SK-N-SH (cell line): ENCODE results near the gene ISLR. TPM values are rescaled to one million over a fixed set of nuclear protein-coding genes. Genes with fewer than 3 reads are reported as not detected.

Experiments
- CTCF ChIA-PET: fragments of 300-600, 350-600 bp; formaldehyde crosslinking; extraction: SDS; loops from one replicate; lab custom pipeline; 2021; lab: Yijun Ruan, JAX
- POLR2A ChIA-PET: fragments of 350-600 bp; sonication (Branson Sonifier 250); formaldehyde crosslinking; extraction: SDS; loops from one replicate; lab custom pipeline; 2020; ENCODE audit warnings: antibody characterized with exemption, inconsistent platforms; lab: Yijun Ruan, JAX
- DNase-seq: peaks from one replicate; pipeline ENCODE4 v3.0.0; 2012
- H2AFZ ChIP-seq: fragments of 200-600 bp; sonication (generic); 2 replicates; pipeline ENCODE4 v1.8.1; 2016; ENCODE audit warnings: antibody characterized with exemption, mild to moderate bottlenecking, low read depth
- H3F3A ChIP-seq: fragments of 200-600 bp; sonication (generic); replicated peaks from 2 replicates; pipeline ENCODE3; 2016; ENCODE audit warnings: antibody characterized with exemption, mild to moderate bottlenecking; ENCODE audit not compliant: insufficient read depth
- H3K27ac ChIP-seq, 2 experiments: fragments of 200-500 bp in 1 of 2; fragments of 200-600 bp in 1 of 2; sonication (Bioruptor generic) in 1 of 2; sonication (generic), shearing (Covaris generic) in 1 of 2; 2 replicates each; pipeline versions ENCODE4 v1.5.1 to v1.6.1; 2014 to 2016; ENCODE audit warnings: low read depth in 2 of 2, inconsistent platforms in 1 of 2, low read length in 1 of 2, mild to moderate bottlenecking in 1 of 2, mixed read lengths in 1 of 2
- H3K27me3 ChIP-seq: fragments of 200-600 bp; sonication (generic), shearing (Covaris generic); 2 replicates; pipeline ENCODE4 v1.6.1; 2016; ENCODE audit warnings: mixed run types; ENCODE audit not compliant: insufficient read depth
- H3K36me3 ChIP-seq, 2 experiments: fragments of 200-500 bp in 1 of 2; fragments of 200-600 bp in 1 of 2; sonication (Bioruptor generic) in 1 of 2; sonication (generic) in 1 of 2; replicated peaks in 1 of 2; 2 replicates each; pipeline versions ENCODE3 to v1.5.1; 2014 to 2016; ENCODE audit warnings: low read length in 1 of 2, mild to moderate bottlenecking in 1 of 2; ENCODE audit not compliant: insufficient read depth in 2 of 2, control insufficient read depth in 1 of 2
- H3K4me1 ChIP-seq, 2 experiments: fragments of 200-500 bp in 1 of 2; fragments of 200-600 bp in 1 of 2; sonication (Bioruptor generic) in 1 of 2; sonication (generic), shearing (Covaris generic) in 1 of 2; 2 replicates each; pipeline versions ENCODE4 v1.5.1 to v1.6.1; 2014 to 2016; ENCODE audit warnings: low read depth in 1 of 2, low read length in 1 of 2, mixed run types in 1 of 2; ENCODE audit not compliant: insufficient read depth in 2 of 2, control insufficient read depth in 1 of 2
- H3K4me2 ChIP-seq: fragments of 200-600 bp; sonication (generic), shearing (Covaris generic); 2 replicates; pipeline ENCODE4 v1.6.1; 2017; ENCODE audit warnings: mixed run types
- H3K4me3 ChIP-seq, 2 experiments: fragments of 200-500 bp in 1 of 2; fragments of 200-600 bp in 1 of 2; sonication (Bioruptor generic) in 1 of 2; sonication (generic), shearing (Covaris generic) in 1 of 2; 2 replicates each; pipeline versions ENCODE4 v1.5.1 to v1.8.1; 2014 to 2016; ENCODE audit warnings: low read depth in 2 of 2, inconsistent platforms in 1 of 2, low read length in 1 of 2, mild to moderate bottlenecking in 1 of 2, mixed read lengths in 1 of 2, moderate library complexity in 1 of 2
- H3K79me2 ChIP-seq: fragments of 200-600 bp; sonication (generic); 2 replicates; pipeline ENCODE4 v1.8.1; 2017; ENCODE audit warnings: mild to moderate bottlenecking; ENCODE audit not compliant: insufficient read depth
- H3K9ac ChIP-seq: fragments of 200-600 bp; sonication (generic); 2 replicates; pipeline ENCODE4 v1.6.1; 2017; ENCODE audit warnings: mixed run types
- H3K9me2 ChIP-seq: fragments of 200-600 bp; sonication (generic); 2 replicates; pipeline ENCODE4 v1.6.1; 2017; ENCODE audit warnings: mixed run types
- H3K9me3 ChIP-seq: fragments of 200-600 bp; sonication (generic); 2 replicates; pipeline ENCODE4 v1.6.1; 2017; ENCODE audit warnings: mixed run types, mild to moderate bottlenecking, moderate library complexity
- H4K20me1 ChIP-seq: fragments of 200-600 bp; sonication (generic); 2 replicates; pipeline ENCODE4 v1.6.1; 2017; ENCODE audit warnings: mild to moderate bottlenecking, mixed run types; ENCODE audit not compliant: insufficient read depth
- ELF1 ChIP-seq: IDR thresholded peaks from 2 replicates; pipeline ENCODE4 v1.4.0; 2012
- FOXJ3 ChIP-seq: sonication (generic); formaldehyde crosslinking; IDR thresholded peaks from 2 replicates; pipeline ENCODE4 v1.5.1; 2020; ENCODE audit warnings: mild to moderate bottlenecking, missing genetic modification reagents
- IRF3 ChIP-seq: fragments of 150-350 bp; IDR thresholded peaks from 2 replicates; pipeline ENCODE4 v1.6.1; 2016; ENCODE audit warnings: mild to moderate bottlenecking, low read depth, low read length
- JUND ChIP-seq: IDR thresholded peaks from 2 replicates; pipeline ENCODE4 v1.4.0; 2012
- MAX ChIP-seq: IDR thresholded peaks from 2 replicates; pipeline ENCODE4 v1.4.0; 2012; ENCODE audit warnings: low read depth
- RCOR1 ChIP-seq: fragments of 150-350 bp; IDR thresholded peaks from 2 replicates; pipeline ENCODE4 v1.6.1; 2017; ENCODE audit warnings: antibody characterized with exemption, low read length
- TAF1 ChIP-seq: IDR thresholded peaks from 2 replicates; pipeline ENCODE4 v1.6.1; 2012; ENCODE audit warnings: low read depth, mild to moderate bottlenecking, low read length, moderate library complexity, borderline replicate concordance
- TCF12 ChIP-seq: IDR thresholded peaks from 2 replicates; pipeline ENCODE4 v1.4.0; 2012
- TEAD4 ChIP-seq: IDR thresholded peaks from 2 replicates; pipeline ENCODE4 v1.4.0; 2012; ENCODE audit warnings: mild to moderate bottlenecking, borderline replicate concordance; ENCODE audit not compliant: insufficient read depth
- USF1 ChIP-seq: IDR thresholded peaks from 2 replicates; pipeline ENCODE4 v1.4.0; 2012; ENCODE audit warnings: low read depth, borderline replicate concordance
- ZBTB33 ChIP-seq: IDR thresholded peaks from 2 replicates; pipeline ENCODE4 v1.4.0; 2012; ENCODE audit warnings: low read depth, borderline replicate concordance
- whole genome bisulfite sequencing: methylation state at CpG from one replicate; pipeline ENCODE4 v1.1.6; 2017; ENCODE audit warnings: low lambda C conversion rate; 5-methylcytosine and 5-hydroxymethylcytosine counted together
- polyA plus RNA-seq, 3 experiments: library from polyadenylated mRNA; depleted of rRNA; stranded (reverse); fragments of >200 nt; gene quantifications; 2 replicates each; pipeline ENCODE4 v1.2.3, GENCODE V29; 2012
- TF ChIP-seq, protein P1 (sequence below): fragments of 150-350 bp; IDR thresholded peaks from 2 replicates; pipeline ENCODE4 v1.6.1; 2017; ENCODE audit warnings: antibody characterized with exemption, low read length, low read depth, borderline replicate concordance
- TF ChIP-seq, protein P2 (sequence below): IDR thresholded peaks from 2 replicates; pipeline ENCODE4; 2012

The ISLR gene
- polyA plus RNA-seq, 1 of the 3 experiments (the other 2 are of a cell fraction) = 7.3 TPM

GRCh38 chr15:74193299-74193718 lies 19.8 kb downstream of the ISLR start (continued):
- peak; percentile 83 for TF ChIP-seq TCF12
- peak; percentile 80 for TF ChIP-seq JUND
- no peak for TF ChIP-seq TAF1

GRCh38 chr15:74193905-74194304 lies 20.4 kb downstream of the ISLR start:
- Histone ChIP-seq H3K27ac (peak overlapping the region; percentile 78 to 89), H3K9ac (peak overlapping the region; percentile 57; the same call in 1 of the 2 replicates), H2AFZ (no peak overlapping the region), H3K36me3 (peaks cover 0 to 34% of the 10 kb centered on the region in 2 experiments), H4K20me1 (no peaks in the 10 kb centered on the region), H3F3A (peaks cover 36% of the 10 kb centered on the region), H3K79me2 (no peaks in the 10 kb centered on the region), H3K4me3 (no peak overlapping the region), H3K27me3 (no peaks in the 10 kb centered on the region), H3K4me1 (peaks cover 44 to 64% of the 10 kb centered on the region in 2 experiments), H3K4me2 (peak overlapping the region; percentile 34; the same call in 1 of the 2 replicates), H3K9me2 (no peaks in the 10 kb centered on the region), H3K9me3 (no peaks in the 10 kb centered on the region)
- TF ChIP-seq FOXJ3 (CRISPR knock-in tag) = no peak
- TF ChIP-seq ELF1 = no peak
- TF ChIP-seq MAX = no peak
- ChIA-PET CTCF (interaction anchor here (0.7 to 10.7 kb wide), 3 partner anchors 9 to 115 kb away, joined by 3 to 85 read pairs (median 7); no protein-coding TSS in a partner anchor), POLR2A (interaction anchor here (0.8 to 1.3 kb wide), 3 partner anchors 9 to 22 kb away, joined by 3 to 5 read pairs (median 3); partner anchors contain the start of gene STRA6)
- no peak for DNase-seq
- WGBS = 71% methylated on average over 6 of the region's 6 CpGs

DNA sequence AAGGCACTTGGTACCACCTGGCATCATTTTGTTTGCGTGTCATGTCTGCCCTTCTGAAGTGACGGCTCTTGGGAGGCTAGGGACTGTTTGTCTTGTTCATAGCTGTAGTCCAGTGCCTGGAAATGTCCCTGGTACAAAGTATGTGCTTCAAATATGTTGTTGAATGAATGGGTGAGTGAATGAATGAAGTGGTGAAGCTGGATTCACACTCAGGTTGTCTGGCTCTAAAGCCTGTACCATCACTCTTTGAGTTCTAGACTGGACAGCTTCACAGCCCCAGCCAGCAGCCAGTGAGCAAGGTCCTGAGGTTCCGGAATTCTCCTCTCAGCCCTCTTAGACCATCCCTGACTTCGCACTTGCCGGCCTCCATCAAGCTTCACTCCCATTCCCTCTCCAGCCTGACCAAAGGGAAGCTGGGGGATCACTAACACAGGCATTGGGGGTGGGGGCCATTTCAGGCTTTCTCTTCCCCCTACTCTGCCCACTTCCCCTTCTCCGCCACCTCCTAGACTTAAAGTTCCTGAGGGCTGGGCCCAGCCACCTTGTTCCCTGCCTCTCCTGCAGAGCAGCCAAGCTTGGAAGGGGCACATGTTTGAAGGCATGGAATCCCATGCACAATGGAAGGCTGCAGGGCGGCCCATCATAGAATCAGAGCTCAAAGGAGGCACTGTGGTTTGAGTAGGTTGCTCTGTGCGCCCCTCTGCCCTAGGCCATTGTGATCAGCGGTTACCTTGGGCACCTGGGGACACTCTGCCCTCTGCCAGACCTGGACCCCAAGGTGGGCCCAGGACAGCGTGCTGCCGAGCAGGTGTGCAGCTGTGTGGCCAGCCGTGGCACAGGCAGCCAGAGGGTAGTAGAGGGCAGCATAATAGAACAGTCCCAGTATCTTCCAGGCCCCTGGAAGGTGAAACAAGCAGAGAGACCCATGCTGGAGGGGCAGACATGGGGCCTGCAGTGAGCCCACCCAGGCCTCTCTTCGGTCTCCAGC lies 21.4 kb downstream of the ISLR start:
- H3K4me2 ChIP-seq = peak overlapping the region; percentile 34; the same call in 1 of the 2 replicates
- WGBS = 94% methylated on average over 10 of the region's 13 CpGs
- no peak for TF ChIP-seq TEAD4
- TF ChIP-seq FOXJ3 (CRISPR knock-in tag) = no peak
- TF ChIP-seq, protein P1, sequence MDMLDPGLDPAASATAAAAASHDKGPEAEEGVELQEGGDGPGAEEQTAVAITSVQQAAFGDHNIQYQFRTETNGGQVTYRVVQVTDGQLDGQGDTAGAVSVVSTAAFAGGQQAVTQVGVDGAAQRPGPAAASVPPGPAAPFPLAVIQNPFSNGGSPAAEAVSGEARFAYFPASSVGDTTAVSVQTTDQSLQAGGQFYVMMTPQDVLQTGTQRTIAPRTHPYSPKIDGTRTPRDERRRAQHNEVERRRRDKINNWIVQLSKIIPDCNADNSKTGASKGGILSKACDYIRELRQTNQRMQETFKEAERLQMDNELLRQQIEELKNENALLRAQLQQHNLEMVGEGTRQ = no peak
- TF ChIP-seq ZBTB33 = no peak
- no peak for TF ChIP-seq RCOR1
- TF ChIP-seq, protein P2, sequence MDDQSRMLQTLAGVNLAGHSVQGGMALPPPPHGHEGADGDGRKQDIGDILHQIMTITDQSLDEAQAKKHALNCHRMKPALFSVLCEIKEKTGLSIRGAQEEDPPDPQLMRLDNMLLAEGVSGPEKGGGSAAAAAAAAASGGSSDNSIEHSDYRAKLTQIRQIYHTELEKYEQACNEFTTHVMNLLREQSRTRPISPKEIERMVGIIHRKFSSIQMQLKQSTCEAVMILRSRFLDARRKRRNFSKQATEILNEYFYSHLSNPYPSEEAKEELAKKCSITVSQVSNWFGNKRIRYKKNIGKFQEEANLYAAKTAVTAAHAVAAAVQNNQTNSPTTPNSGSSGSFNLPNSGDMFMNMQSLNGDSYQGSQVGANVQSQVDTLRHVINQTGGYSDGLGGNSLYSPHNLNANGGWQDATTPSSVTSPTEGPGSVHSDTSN = no peak
- TF ChIP-seq IRF3 = no peak
- no peak for TF ChIP-seq JUND
- TF ChIP-seq USF1 = no peak

More for the DNA sequence above, 21.4 kb downstream of the ISLR start:
- H3K9ac ChIP-seq = no peak overlapping the region
- H3K4me1 ChIP-seq = peaks cover 46 to 73% of the 10 kb centered on the region in 2 experiments
- H3K79me2 ChIP-seq = peaks cover 5% of the 10 kb centered on the region; the same call in 1 of the 2 replicates
- H3K9me2 ChIP-seq = no peaks in the 10 kb centered on the region
- no peaks in the 10 kb centered on the region for H3K9me3 ChIP-seq
- no peak overlapping the region for H2AFZ ChIP-seq
- no peaks in the 10 kb centered on the region for H3K27me3 ChIP-seq
- H4K20me1 ChIP-seq = no peaks in the 10 kb centered on the region
- peak overlapping the region; percentile 78 to 89 for H3K27ac ChIP-seq
- no peak overlapping the region for H3K4me3 ChIP-seq
- H3K36me3 ChIP-seq = peaks cover 0 to 36% of the 10 kb centered on the region in 2 experiments
- DNase-seq = no peak
- POLR2A ChIA-PET = interaction anchor here (1.2 to 1.7 kb wide), 3 partner anchors 18 to 96 kb away, joined by 3 read pairs; no protein-coding TSS in a partner anchor
- CTCF ChIA-PET = interaction anchor here (0.7 to 10.7 kb wide), 7 partner anchors 10 to 231 kb away, joined by 3 to 85 read pairs (median 7); no protein-coding TSS in a partner anchor
- H3F3A ChIP-seq = peaks cover 36% of the 10 kb centered on the region
